HG02884 (cell line): ENCODE results near the gene PRR14.
"Not testable (repeated sequence)": the region's sequence is repeated elsewhere in the genome, so short reads cannot be mapped to it uniquely, and the experiment has no call there.

Source experiments
- ATAC-seq: cut with Tn5 transposase; IDR thresholded peaks from one replicate; pipeline ENCODE4 v1.9.1; 2021; ENCODE audit warnings: mild to moderate bottlenecking, moderate library complexity; ENCODE audit not compliant: unreplicated experiment

The PRR14 gene

GRCh38 chr16:30628628-30629540, 21.9 kb upstream of the PRR14 start:
- no peak for ATAC-seq

- ATAC-seq = not testable (repeated sequence)
Observed at GRCh38 chr16:30632454-30632853, 18.3 kb upstream of the PRR14 start.

GRCh38 chr16:30633526-30633925, 17.2 kb upstream of the PRR14 start:
- ATAC-seq = no peak

- ATAC-seq = no peak
Observed at GRCh38 chr16:30636599-30636998, 14.2 kb upstream of the PRR14 start.

- not testable (repeated sequence) for ATAC-seq
Observed at GRCh38 chr16:30637139-30637538, 13.6 kb upstream of the PRR14 start.

- no peak for ATAC-seq
Observed at GRCh38 chr16:30637944-30638343, 12.8 kb upstream of the PRR14 start.

GRCh38 chr16:30641378-30641982, 9.3 kb upstream of the PRR14 start:
- ATAC-seq = no peak

GRCh38 chr16:30644334-30644830, 6.4 kb upstream of the PRR14 start:
- no peak for ATAC-seq

- ATAC-seq = no peak
Observed at GRCh38 chr16:30645727-30646126, 5.0 kb upstream of the PRR14 start.

GRCh38 chr16:30647274-30647571, 3.5 kb upstream of the PRR14 start:
- ATAC-seq = no peak

- no peak for ATAC-seq
Observed at GRCh38 chr16:30649725-30650368, 913 bp upstream of the PRR14 start.

GRCh38 chr16:30651124-30652004, 604 bp downstream of the PRR14 start:
- ATAC-seq = peak; percentile 41

GRCh38 chr16:30652005-30652296, 1.2 kb downstream of the PRR14 start:
- no peak for ATAC-seq

GRCh38 chr16:30652718-30653117, 2.0 kb downstream of the PRR14 start:
- ATAC-seq = no peak

GRCh38 chr16:30654856-30655255, 4.1 kb downstream of the PRR14 start:
- no peak for ATAC-seq

GRCh38 chr16:30655815-30656347, 5.1 kb downstream of the PRR14 start:
- ATAC-seq = no peak

GRCh38 chr16:30656388-30656787, 5.6 kb downstream of the PRR14 start:
- ATAC-seq = no peak

GRCh38 chr16:30656974-30657865, 6.5 kb downstream of the PRR14 start:
- ATAC-seq = no peak

GRCh38 chr16:30657866-30658730, 7.3 kb downstream of the PRR14 start, which contains the start of gene FBRS:
Gene FBRS (plus strand): TSS chr16:30658431. CDS start chr16:30659519, 1,088 bp downstream.
- ATAC-seq = peak; percentile 70
